Prostate gland (tissue), 2 donors: Measurements from ENCODE around the gene TMEM92.
"Not testable (repeated sequence)": the region's sequence is repeated elsewhere in the genome, so short reads cannot be mapped to it uniquely, and the experiment has no call there.

Experiments used
- POLR2A ChIP-seq: fragments of 450-650 bp; IDR thresholded peaks from one replicate; pipeline ENCODE4 v1.6.1; 2016; ENCODE audit warnings: antibody characterized with exemption, mild to moderate bottlenecking
- POLR2AphosphoS5 ChIP-seq: sonication (generic); formaldehyde crosslinking; IDR thresholded peaks from one replicate; pipeline ENCODE4 v1.6.1; 2017; ENCODE audit warnings: antibody characterized with exemption
- TF ChIP-seq, protein P1 (sequence below), 4 experiments: fragments of 200-600 bp in 2 of 4; fragments of 450-650 bp in 2 of 4; sonication (generic) in 2 of 4; IDR thresholded peaks; 1 replicate in 3 of 4; 2 replicates in 1 of 4; pipeline ENCODE4 v1.5.1; 2016 to 2019; ENCODE audit warnings: antibody characterized with exemption in 4 of 4, mild to moderate bottlenecking in 2 of 4, moderate library complexity in 2 of 4

GRCh38 chr17:50271363-50271750 is 2.9 kb upstream of the TMEM92 start:
- TF ChIP-seq, protein P1, sequence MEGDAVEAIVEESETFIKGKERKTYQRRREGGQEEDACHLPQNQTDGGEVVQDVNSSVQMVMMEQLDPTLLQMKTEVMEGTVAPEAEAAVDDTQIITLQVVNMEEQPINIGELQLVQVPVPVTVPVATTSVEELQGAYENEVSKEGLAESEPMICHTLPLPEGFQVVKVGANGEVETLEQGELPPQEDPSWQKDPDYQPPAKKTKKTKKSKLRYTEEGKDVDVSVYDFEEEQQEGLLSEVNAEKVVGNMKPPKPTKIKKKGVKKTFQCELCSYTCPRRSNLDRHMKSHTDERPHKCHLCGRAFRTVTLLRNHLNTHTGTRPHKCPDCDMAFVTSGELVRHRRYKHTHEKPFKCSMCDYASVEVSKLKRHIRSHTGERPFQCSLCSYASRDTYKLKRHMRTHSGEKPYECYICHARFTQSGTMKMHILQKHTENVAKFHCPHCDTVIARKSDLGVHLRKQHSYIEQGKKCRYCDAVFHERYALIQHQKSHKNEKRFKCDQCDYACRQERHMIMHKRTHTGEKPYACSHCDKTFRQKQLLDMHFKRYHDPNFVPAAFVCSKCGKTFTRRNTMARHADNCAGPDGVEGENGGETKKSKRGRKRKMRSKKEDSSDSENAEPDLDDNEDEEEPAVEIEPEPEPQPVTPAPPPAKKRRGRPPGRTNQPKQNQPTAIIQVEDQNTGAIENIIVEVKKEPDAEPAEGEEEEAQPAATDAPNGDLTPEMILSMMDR (IDR thresholded peaks at IDR 0.05) = not testable (repeated sequence)
- not testable (repeated sequence) for TF ChIP-seq POLR2A, POLR2AphosphoS5
